GM12872 (cell line): Measurements from ENCODE around the gene PTPN1.

Source experiments
- CTCF ChIP-seq: IDR thresholded peaks from 3 replicates; pipeline ENCODE4 v1.5.1; 2011; ENCODE audit warnings: low read depth, mild to moderate bottlenecking, low read length, moderate library complexity; ENCODE audit not compliant: insufficient read depth

The PTPN1 gene

GRCh38 chr20:50518270-50518721, 8.1 kb downstream of the PTPN1 start:
- TF ChIP-seq CTCF = no peak

- TF ChIP-seq CTCF = no peak
Measured at GRCh38 chr20:50519036-50519762, 9.0 kb downstream of the PTPN1 start.

- no peak for TF ChIP-seq CTCF
Measured at GRCh38 chr20:50520222-50520880, 10.2 kb downstream of the PTPN1 start.

- no peak for TF ChIP-seq CTCF
Measured at GRCh38 chr20:50521221-50522052, 11.3 kb downstream of the PTPN1 start.

- TF ChIP-seq CTCF = no peak
Measured at GRCh38 chr20:50522053-50522674, 12.0 kb downstream of the PTPN1 start.

- TF ChIP-seq CTCF = no peak
Measured at GRCh38 chr20:50523552-50524167, 13.5 kb downstream of the PTPN1 start.

GRCh38 chr20:50525681-50526080, 15.5 kb downstream of the PTPN1 start:
- no peak for TF ChIP-seq CTCF
